HG03558 (cell line): ENCODE data around the gene IMP3.

ENCODE experiments used
- ATAC-seq: cut with Tn5 transposase; IDR thresholded peaks from one replicate; pipeline ENCODE4 v1.9.1; 2021; ENCODE audit warnings: moderate number of reproducible peaks; ENCODE audit not compliant: unreplicated experiment; ENCODE audit errors: extremely low read depth

Gene IMP3

DNA sequence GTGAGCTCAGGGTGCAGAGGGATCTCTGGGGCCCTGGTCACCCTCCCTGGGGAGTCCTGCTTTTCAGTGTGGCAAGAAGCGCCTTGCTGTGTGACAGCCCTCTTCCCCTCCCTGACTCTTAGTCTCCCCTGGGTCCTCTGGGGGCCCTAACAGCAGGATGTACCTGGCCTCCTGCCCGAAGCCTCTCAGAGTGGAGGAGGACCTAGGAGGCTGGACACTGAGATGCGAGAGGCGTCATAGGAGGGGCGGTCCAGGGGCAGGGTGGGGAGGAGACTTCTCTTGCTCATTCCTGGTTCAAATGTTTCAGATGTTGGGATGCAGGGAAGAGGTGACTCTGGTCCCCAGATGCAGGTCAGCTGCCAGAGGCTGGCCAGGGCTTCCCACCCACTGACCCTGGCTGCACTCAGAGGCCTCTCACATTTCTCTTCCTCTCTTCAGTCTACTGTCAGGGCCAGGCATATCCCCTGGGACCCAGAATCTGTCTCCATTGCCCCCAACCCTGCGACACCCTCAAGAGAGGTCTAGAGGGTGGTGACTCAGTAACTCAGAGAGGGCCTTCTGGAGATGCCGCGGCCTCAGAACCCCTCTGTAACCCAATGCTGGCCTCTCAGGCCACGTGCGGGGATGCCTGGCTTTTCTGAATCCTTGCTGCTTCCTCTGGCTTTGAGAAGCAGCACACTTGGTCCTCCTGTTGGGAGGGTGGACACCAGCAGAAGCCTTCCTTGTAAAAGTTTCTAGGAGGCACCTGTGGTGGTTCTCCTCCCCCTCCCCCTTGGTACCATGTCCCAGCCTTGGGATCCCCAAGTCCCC is 33.6 kb upstream of the IMP3 start:
- ATAC-seq, result no peak

DNA sequence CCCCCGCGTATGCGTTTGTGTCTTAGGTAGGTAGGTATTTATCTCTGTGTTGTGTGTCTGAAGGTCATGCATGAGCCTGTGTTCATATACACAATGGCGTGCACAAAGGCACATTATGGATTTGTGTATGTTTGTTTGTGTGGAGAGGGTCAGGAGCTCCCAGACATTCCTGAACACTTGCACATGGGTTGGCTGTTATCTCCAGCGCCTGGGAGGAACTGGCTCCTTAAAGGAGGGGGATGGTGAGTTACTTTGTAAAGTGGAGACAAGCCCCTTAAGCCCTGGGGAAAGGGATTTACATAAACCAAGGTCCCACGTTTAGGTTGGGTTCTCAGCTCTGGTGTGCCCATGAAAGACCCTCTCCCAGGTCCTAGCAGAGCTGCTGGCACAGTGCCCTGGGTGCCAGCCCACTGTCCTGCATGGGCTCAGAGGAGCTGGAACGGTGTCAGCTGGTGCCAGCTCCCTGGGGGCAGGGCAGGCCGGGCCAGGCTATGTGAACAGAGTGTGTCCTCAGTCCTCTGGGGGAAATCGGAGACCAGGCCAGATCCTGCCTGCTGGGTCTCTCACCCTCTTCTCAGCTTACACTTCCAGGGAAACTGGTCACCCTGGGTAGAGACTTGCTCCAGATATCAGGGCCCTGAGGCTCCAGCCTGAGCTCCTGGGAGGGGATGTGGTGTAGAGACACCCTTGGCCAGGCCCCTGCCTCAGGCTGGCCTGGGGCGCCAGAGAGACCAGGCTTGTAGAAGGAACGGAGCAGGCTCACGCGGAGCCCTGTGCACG is 32.8 kb upstream of the IMP3 start:
- ATAC-seq, result no peak

DNA sequence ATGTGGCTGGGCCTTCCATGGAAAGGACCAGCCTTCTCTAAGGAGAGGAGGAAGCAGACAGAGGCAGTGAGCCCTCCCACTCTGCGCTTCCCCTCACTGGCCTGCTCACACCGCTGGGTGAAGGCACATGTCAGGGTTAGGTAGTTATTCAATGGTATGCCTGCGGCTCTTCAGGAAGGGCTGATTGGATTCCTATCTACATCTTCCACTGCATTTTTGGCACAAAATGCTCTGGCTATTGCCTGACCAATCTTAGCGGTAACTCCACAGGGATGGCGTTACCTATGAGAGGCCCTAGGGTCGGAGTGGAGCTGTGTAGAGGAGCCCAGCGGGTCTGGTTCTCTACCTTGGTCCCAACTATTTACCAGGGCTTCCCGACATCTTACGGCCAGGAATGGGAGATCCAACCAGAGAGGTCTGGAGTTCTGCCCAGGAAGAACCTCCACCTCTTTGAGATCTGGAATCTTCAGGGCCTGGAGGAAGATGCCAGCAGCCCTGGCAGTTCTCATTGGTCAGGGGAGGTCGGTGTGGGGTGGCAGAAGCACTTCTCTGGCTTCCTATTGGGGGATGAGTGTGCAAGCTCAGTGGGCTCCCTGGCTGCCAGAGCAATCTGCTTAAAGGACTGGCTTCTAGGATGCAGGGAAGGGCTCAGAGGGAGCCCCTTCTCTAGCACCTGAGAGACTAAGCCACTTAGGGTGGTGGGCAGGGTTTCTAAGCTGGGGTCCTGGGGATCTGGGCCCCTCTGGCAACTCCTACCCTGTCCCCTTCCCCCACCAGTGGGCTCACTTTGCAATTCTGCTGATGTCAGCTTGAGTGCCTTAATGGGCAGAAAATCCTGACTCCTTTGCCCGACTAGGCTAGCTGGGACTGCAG is 31.9 kb upstream of the IMP3 start:
- ATAC-seq, result no peak

DNA sequence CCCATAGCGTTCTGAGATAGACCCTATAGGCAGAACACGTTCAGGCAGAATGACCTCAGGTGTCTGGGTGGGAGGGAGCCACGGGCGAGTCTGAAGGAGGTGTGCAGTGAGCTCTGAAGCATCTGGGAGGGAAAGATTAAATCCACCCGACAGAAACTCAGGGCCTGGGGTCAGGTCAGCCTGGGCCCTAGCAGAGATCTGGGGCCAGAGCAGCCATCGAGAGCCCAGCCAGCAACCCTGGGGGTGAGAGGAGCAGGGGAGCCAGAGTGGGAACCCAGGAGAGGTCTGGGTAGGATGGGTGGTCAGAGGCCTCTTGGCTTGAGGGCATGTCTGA is 29.8 kb upstream of the IMP3 start:
- ATAC-seq, result no peak

DNA sequence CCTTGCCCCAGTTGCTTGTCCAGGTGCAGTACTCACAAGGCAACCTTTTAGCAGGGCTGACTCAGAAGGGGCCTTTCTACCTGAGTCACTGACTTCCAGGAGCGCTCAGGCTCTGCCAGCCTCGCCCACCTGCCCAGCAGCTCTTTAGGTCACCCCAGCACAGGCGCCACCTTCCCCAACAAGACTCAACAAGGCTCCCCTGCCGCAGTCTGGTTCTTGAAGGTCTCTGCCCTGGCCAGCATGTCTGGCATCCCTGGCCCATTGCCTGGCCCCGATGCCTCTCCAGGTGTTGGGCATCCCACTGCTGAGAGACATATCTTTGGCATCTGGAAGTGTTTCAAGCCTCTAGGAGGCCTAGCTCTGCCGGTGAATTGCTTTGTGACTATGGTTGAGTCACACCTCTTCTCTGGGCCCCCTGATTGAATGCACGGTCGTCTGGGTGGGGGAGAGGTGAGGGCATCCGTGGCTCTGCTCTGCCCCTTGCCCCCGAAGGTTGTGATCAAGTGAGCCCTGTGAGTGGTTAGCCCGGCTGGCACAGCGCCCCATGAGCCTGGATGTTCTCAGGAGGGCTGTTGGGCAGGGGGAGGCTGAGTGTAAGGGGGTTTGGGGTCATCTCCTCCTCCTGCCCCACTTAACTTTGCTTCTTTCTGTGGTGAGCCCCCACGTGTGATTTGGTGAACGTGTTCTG is 29.3 kb upstream of the IMP3 start:
- no peak for ATAC-seq

DNA sequence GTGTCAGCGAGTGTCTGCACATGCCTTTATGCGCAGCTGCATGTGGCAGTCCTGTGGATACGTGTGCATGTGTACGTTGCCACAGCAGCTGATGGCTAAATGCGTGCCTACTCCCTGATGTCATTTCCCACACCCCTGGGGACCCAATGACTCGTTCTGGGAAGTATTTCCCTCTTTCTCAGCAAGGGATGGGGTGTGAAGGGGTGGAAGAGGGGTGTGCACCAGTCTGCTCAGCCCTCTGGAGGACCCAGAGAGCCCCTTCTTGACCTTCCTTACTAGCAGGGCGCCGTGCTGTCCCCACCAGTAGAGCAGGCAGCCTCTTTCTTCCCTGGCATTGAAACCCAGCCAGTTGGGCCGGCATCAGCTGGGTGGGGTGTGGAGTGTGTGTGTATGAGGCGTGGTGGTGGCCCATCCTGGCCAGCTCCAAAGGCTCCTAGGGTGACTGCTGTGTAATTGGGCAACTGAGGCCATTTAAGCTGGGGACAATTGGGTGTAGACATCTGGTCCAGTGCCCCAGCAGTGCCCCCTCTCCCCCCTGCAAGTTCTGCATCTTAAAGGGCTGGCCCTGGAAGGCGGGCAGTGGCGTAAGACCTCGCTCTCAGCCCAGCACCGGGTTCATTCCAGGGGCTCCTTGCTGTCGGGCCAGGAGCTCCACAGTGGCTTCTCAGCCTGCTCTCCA is 26.9 kb upstream of the IMP3 start:
- ATAC-seq, result no peak

DNA sequence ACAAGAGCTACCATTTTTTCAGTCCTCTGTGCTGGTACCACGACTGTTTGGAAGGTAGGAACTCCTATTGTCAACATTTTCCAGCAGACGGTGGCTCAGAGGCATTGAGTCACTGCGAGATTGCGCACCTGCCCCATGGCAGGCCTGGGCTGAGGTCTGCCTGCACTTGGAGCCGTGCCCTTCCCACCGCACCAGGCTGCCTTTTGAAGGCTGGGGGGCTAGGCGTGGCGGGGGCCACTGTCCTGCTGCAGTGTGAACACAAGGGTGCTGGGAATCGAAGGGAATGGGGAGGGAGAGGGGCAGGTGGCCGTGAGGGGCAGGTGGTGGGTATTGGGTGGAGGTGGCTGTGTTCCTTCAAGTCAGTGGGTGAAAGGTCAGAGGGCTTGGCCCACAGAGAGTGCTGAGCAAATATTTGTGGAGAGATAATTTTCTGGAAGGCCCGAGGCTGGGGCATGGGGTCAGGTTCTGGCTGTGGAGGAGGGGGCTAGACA is 24.0 kb upstream of the IMP3 start:
- ATAC-seq, result no peak

DNA sequence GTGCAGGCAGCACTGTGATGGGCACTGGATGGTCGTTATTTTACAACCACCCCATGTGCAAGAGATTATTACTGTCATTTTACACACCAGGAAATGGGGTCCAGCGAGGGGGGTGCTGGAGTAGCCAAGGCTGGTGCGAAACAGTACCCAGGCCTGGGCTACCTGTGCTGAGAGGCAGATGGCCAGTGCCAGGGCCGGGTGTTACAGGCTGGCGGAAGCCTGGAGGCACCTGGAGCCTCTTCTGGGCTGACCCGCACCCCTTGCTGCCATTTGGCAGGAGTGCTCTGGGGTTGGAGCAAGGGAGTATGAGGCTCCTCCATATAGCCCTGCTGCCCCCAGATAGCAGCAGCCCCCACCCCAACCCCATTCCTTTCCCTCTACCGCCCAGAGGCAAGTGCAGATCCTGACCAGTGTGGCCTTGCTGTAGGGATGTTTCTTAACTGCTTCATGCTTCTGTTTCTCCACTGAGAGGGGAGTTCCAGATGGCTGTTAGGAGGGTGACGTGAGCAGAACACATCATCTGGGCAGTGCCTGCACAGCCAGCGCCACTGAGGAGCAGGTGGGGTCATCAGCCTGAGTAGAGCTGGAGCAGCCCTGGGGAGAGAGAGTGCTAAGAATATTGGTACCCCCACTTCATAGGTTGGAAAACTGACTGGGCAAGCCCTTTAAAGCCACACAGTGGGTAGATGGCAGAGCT is 22.9 kb upstream of the IMP3 start:
- ATAC-seq, result no peak

DNA sequence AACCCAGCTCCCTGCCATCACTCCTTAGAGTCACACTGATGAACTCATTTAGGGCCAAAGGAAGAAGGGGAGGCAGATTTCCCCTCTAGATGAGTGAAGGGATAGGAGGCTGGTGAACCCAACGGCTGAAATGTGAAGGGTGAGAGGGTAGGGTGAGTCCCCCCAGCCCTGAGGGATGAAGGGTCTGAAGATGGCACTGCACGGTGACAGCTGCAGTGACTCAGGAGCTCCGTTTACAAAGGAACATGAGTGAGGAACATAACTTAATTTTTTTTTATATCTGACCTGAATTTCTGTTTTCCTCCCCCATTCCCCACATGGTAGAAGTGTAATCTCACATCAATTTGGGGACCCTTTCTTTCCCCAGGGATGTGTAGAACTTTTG is 21.7 kb upstream of the IMP3 start:
- no peak for ATAC-seq

DNA sequence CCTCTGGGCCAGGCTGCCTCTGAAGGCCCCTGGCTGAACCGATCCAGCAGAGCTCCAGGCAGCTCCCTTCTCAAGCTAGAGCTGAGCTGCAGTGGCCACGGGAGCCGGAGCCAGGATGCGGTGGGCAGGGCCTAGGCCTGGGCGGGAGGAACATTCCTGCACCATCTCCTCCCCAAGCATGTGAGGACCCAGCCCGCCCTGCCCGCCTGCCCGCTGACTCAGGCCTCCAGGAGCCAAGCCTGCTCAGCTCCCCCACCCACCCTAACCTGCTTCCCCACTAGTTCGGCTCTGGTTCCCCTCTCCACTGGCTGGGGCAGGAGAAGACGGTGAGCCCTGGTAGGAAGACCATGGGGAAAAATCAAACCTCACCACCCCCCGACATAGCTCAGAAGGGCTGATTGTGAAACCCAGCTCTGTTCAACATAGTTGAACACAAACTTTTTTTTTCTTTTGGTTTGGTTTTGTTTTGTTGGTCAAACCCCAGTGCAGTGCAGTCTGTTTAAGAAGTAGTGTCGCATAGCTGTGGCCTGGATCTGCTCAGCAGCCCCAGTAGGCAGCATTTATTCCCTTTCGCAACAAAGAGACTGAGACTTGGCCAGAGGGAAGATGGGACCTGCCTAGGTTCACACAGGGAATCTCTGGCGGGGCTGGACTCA is 21.2 kb upstream of the IMP3 start:
- no peak for ATAC-seq

DNA sequence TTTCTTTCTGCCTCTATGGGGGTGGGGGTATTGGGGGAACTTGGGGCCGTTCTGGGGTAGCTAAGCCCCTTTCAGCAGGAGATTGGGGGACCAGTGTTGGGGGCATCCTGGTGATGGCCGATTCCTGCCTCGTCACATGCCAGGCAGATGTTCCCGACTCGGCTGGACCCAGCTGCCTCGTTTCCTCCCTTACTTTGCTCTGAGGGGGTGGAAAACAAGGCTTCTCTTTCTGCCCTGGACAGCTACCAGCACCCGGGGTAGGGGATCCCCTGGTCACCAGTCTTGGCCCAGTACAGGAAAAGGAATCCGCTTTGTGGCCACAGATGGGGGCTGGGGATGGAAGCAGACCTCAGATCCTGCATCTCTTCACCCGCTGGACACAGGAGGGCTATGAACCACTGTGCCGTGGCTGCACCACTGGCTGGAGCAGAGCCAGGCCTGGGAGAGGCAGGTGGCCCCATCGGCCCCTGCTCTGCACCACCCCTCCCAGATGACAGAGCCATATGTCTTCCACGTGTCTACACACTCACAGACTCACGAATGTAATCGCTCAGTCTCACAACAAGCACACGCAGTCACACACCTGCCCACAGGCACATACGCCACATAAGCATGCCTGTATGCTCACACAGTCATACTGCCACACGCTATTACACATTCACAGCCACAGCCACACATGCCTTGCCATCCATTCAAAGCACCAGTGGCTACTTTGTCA is 20.1 kb upstream of the IMP3 start:
- no peak for ATAC-seq

DNA sequence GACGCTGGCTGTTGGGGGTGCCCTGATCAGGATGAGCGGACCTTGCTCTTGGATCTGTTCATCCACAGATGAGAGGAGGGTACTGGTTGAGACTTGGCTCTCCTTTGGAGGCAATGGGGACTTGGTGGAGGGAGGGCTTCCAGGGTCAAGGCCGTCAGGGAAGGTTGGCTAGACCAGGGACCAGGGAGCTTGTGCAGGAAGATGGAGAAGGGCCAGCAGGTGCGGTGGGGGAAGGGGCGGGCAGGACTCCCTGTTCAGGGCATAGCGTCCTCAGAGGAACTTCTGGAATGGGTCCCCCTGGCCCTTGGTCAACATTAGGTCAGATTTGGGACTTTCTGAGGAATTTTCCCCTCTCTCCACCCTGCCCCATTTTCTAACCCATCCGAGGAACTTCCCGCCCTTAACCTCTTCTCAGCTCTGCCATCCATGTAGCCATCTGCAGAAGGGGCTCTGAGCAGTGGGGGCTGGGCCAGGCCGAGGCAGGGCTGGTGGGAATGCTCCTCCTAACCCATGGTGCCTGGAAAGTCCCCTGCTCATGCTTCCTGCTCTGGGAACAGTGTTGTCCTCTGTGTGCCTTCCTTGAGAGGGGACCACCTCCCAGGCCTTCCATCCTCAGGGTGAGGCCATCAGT is 19.2 kb upstream of the IMP3 start:
- no peak for ATAC-seq

DNA sequence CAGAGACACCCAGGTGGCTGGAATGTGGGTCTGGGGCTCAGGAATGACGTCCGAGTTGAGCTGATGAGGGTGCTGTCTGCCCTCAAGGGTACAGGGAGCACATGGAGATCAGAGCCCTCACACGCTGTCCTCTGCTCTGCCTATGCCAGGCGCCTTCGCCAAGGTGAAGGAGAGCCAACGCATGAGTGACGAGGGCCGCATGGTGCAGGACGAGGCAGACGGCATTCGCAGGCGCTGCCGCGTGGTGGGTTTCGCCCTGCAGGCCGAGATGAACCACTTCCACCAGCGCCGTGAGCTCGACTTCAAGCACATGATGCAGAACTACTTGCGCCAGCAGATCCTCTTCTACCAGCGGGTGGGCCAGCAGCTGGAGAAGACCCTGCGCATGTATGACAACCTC is 16.8 kb upstream of the IMP3 start:
- no peak for ATAC-seq

DNA sequence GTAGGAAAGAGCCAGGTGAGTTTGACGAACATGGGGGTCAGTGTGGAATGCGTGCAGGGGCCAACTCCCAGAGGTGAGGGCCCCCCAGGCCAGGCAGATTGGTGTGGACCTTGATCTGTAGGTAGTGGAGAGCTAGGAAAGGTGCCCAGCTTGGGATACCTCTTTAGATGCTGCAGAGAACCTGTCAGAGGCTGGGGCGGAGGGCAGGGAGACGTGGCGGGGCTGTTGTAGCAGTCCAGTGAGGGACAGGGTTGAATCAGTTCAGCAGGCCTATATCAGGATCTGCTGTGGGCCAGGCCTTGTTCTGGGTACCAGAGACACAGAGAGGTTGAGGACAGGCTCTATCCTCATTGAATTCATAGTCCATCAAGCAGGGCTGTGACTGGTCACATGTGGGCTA is 16.3 kb upstream of the IMP3 start:
- no peak for ATAC-seq

DNA sequence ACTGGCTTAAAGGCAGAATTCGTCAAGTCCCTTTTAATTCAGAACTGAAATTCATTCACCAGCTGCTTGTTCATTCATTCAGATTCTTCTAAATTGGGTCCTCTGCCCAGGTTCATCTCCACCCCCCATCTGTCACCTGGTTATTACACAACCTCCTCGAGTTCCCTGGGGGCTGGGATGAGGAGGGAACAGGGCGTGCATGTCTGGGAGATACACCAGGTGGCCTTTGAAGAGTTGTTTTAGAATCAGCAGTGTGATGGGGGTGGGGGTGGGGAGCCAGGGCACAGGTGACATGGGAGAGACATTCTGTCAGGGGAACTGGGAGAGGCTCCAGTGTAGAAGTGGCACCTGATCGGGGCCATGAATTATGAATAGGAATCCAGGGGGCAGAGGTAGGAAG is 15.9 kb upstream of the IMP3 start:
- ATAC-seq, result no peak

DNA sequence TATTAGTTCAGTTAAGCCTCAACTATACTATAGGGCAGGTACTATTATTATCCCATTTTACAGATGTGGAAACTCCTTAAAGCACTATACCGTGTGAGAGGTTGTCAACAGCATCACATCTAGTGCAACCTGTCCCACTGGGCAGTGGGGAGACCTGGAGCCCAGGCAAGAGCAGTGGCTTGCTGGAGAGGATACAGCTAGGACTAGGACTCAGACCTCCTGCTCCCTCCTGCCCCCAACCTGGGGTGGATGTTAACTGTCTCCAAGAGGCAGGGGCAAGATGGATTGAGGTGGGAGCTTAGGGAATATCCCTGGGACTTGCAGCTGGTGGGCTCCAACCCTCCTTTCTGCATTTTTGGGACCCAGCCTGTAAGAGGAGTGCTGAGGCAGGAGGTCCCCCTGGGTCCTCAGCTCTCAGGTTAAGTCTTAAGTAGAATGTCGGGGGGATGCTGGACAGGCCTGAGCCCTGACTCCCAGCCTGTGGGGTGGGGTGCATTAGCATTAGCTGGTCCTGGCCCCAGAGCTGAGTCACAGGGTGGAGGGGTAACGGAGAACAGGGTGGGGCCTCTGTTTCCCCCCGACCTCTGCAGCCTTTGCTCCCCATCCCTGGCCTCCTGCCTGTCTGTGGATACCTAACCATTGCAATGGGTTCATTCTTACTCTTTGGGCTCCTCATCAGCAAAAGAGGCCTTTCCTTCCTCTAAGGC is 14.3 kb upstream of the IMP3 start:
- ATAC-seq, result no peak

DNA sequence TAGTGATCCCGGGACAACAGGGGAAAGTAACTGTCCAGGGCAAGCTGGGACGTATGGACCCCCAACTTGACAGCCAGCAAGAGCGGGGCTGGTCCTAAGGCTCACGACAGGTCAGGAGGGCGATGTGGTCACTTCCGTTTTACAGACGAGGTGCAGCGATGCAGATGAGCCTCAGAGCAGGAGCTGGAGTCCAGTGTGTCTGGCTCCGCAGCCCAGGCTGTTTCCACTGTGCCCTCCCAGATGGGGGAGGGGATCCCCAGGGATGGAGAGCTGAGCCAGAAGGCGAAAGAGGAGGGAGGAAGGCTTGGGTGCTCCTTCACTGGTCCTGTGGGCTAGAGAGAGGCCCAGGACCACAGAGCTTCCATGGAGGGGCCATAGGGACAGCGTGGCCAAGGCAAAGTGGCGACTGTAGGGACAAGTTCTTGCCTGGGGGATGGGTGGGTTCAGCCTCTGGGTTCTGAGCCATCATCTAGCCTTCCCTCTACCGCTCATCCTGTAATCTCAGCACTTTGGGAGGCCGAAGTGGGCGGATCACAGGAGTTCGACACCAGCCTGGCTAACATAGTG is 13.4 kb upstream of the IMP3 start:
- ATAC-seq, result no peak
